CD4-positive, alpha-beta T cell (primary cell): Measurements from ENCODE around the gene PIGM. TPM values are rescaled to one million over a fixed set of nuclear protein-coding genes. Genes with fewer than 3 reads are reported as not detected.
"Not testable (repeated sequence)": the region's sequence is repeated elsewhere in the genome, so short reads cannot be mapped to it uniquely, and the experiment has no call there.

Experiments used
- ATAC-seq: fragments of 200-7000 bp; cut with Tn5 transposase; one replicate; pipeline ENCODE4 v1.10.0; 2022; ENCODE audit warnings: mild to moderate bottlenecking; ENCODE audit not compliant: poor library complexity
- CTCF ChIA-PET: fragments of 350-600 bp; sonication (Branson Sonifier 250); formaldehyde crosslinking; loops from one replicate; lab custom pipeline; 2021; ENCODE audit warnings: antibody characterized with exemption, inconsistent platforms; lab: Charles Lee
- POLR2A ChIA-PET: fragments of 350-600 bp; sonication (Branson Sonifier 250); formaldehyde crosslinking; loops from one replicate; lab custom pipeline; 2021; ENCODE audit warnings: antibody characterized with exemption, inconsistent platforms; lab: Charles Lee
- DNase-seq, 14 experiments: peaks; one replicate each; pipeline ENCODE4 v3.0.0-alpha.2; 2013 to 2020; ENCODE audit warnings: mixed read lengths in 2 of 14
- H3K27ac ChIP-seq, 2 donors: one replicate each; pipeline versions ENCODE4 v1.5.1 to v1.7.0; 2013; ENCODE audit warnings: low read length in 2 of 2, low read depth in 1 of 2, mild to moderate bottlenecking in 1 of 2
- H3K27me3 ChIP-seq, 2 experiments: 1 replicate in 1 of 2; 2 replicates in 1 of 2; pipeline versions ENCODE4 v1.6.1 to v1.7.0; 2013; ENCODE audit warnings: low read length in 2 of 2, control low read depth in 1 of 2, mild to moderate bottlenecking in 1 of 2, moderate library complexity in 1 of 2; ENCODE audit not compliant: insufficient read depth in 2 of 2, control insufficient read depth in 1 of 2
- H3K36me3 ChIP-seq: one replicate; pipeline ENCODE4 v1.6.1; 2013; ENCODE audit warnings: low read length, control low read depth; ENCODE audit not compliant: insufficient read depth
- H3K4me1 ChIP-seq: one replicate; pipeline ENCODE4 v1.6.1; 2013; ENCODE audit warnings: low read length, control low read depth; ENCODE audit not compliant: insufficient read depth
- H3K4me3 ChIP-seq: one replicate; pipeline ENCODE4 v1.5.1; 2013; ENCODE audit warnings: mild to moderate bottlenecking, low read length, moderate library complexity
- H3K9me3 ChIP-seq, 2 experiments: 1 replicate in 1 of 2; 2 replicates in 1 of 2; pipeline versions ENCODE4 v1.6.1 to v1.7.0; 2013; ENCODE audit warnings: low read length in 2 of 2, mild to moderate bottlenecking in 2 of 2, control low read depth in 1 of 2, moderate library complexity in 1 of 2; ENCODE audit not compliant: control insufficient read depth in 1 of 2, insufficient read depth in 1 of 2
- H3K27ac Mint-ChIP-seq: one replicate; pipeline ENCODE4 v1.8.0; 2020; ENCODE audit warnings: mixed read lengths
- H3K27me3 Mint-ChIP-seq: one replicate; pipeline ENCODE4 v1.8.0; 2021; ENCODE audit warnings: mixed read lengths
- H3K36me3 Mint-ChIP-seq: one replicate; pipeline ENCODE4 v1.8.0; 2021; ENCODE audit warnings: low read depth, mixed read lengths
- H3K4me1 Mint-ChIP-seq: one replicate; pipeline ENCODE4 v1.8.0; 2021; ENCODE audit warnings: low read depth, mixed read lengths
- H3K4me3 Mint-ChIP-seq: one replicate; pipeline ENCODE4 v1.8.0; 2020; ENCODE audit warnings: mild to moderate bottlenecking, mixed read lengths
- H3K9me3 Mint-ChIP-seq: one replicate; pipeline ENCODE4 v1.8.0; 2020; ENCODE audit warnings: mixed read lengths
- CTCF ChIP-seq: fragments of 200-600 bp; IDR thresholded peaks from one replicate; pipeline ENCODE4 v1.8.0; 2022; ENCODE audit warnings: antibody characterized with exemption, mild to moderate bottlenecking
- intact Hi-C, 2 experiments: fragments of 100-400 bp; cut with DNase I in 1 of 2; cut with micrococcal nuclease in 1 of 2; formaldehyde crosslinking; loops; one replicate each; pipeline versions ENCODE4 v1.15.1 to v1.9.0; 2023 to 2025; cut with DNase I, micrococcal nuclease
- total RNA-seq, 174 experiments: library from RNA in 2 of 174; stranded (reverse) in 2 of 174; gene quantifications; one replicate each; pipeline ENCODE4 v1.2.3 and lab custom pipeline; 2021 to 2026

The PIGM gene
- total RNA-seq, 2 experiments from 2014 or later: 2.1 to 2.2 TPM

DNA sequence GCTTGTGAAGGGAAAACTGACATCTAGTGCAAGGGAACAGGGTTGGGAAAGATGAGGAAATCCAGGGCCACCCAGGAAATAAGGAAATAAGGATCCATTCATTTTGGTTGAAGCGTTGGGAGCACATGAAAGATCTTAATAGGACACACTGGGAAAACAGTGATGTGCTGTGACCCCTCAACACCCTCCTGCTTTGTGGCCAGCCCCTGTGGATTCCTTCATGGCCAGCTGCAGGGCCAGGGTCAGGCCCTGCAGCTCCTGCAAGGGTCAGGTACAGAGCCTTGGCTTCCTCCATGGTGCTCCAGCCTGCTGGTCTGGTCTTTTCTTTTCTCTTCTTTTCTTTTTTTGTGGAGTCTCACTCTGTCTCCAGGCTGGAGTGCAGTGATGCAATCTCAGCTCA, 18.8 kb upstream of the PIGM start:
- peaks cover 11% of the 10 kb centered on the region for H3K4me1 Mint-ChIP-seq
- TF ChIP-seq CTCF: no peak
- Histone ChIP-seq H3K27ac (no peak overlapping the region), H3K27me3 (peaks cover 8 to 11% of the 10 kb centered on the region in 2 experiments), H3K36me3 (no peaks in the 10 kb centered on the region), H3K4me1 (peaks cover 10% of the 10 kb centered on the region), H3K4me3 (no peak overlapping the region), H3K9me3 (no peaks in the 10 kb centered on the region)
- no peaks in the 10 kb centered on the region for H3K36me3 Mint-ChIP-seq
- no peaks in the 10 kb centered on the region for H3K9me3 Mint-ChIP-seq
- no peak overlapping the region for H3K27ac Mint-ChIP-seq
- ChIA-PET POLR2A (no interaction called here), CTCF (interaction anchor here (1.0 kb wide), 1 partner anchor 17 kb away, joined by 3 read pairs; no protein-coding TSS in a partner anchor)
- intact Hi-C loops: no loop called here
- no peak overlapping the region for H3K4me3 Mint-ChIP-seq
- peaks cover 41% of the 10 kb centered on the region for H3K27me3 Mint-ChIP-seq
- ATAC-seq (no peak), DNase-seq (no peak)

GRCh38 chr1:160050182-160050581, 18.4 kb upstream of the PIGM start:
- H3K27ac ChIP-seq, H3K36me3 ChIP-seq, H3K36me3 Mint-ChIP-seq, H3K4me1 ChIP-seq, H3K4me3 ChIP-seq, intact Hi-C loops, H3K4me3 Mint-ChIP-seq, POLR2A ChIA-PET, H3K27ac Mint-ChIP-seq, H3K9me3 Mint-ChIP-seq, ATAC-seq, H3K9me3 ChIP-seq, DNase-seq: not testable (repeated sequence)
- H3K27me3 Mint-ChIP-seq: peaks cover 41% of the 10 kb centered on the region
- peaks cover 11% of the 10 kb centered on the region for H3K4me1 Mint-ChIP-seq
- CTCF ChIA-PET: interaction anchor here (1.0 kb wide), 1 partner anchor 18 kb away, joined by 3 read pairs; no protein-coding TSS in a partner anchor
- H3K27me3 ChIP-seq: peaks cover 8 to 11% of the 10 kb centered on the region in 2 experiments

GRCh38 chr1:160049101-160049500, 17.3 kb upstream of the PIGM start:
- H3K27me3 ChIP-seq: peaks cover 6 to 11% of the 10 kb centered on the region in 2 experiments
- no peak for ATAC-seq
- no peak for TF ChIP-seq CTCF
- no peak overlapping the region for H3K4me3 ChIP-seq
- no peaks in the 10 kb centered on the region for H3K9me3 ChIP-seq
- no peaks in the 10 kb centered on the region for H3K36me3 ChIP-seq
- H3K4me3 Mint-ChIP-seq: no peak overlapping the region
- H3K4me1 ChIP-seq: peaks cover 10% of the 10 kb centered on the region
- ChIA-PET CTCF (no interaction called here), POLR2A (no interaction called here)
- intact Hi-C loops: no loop called here
- H3K4me1 Mint-ChIP-seq: peaks cover 11% of the 10 kb centered on the region
- H3K27ac ChIP-seq: no peak overlapping the region
- no peak overlapping the region for H3K27ac Mint-ChIP-seq
- no peaks in the 10 kb centered on the region for H3K36me3 Mint-ChIP-seq
- peaks cover 39% of the 10 kb centered on the region for H3K27me3 Mint-ChIP-seq
- no peaks in the 10 kb centered on the region for H3K9me3 Mint-ChIP-seq
- no peak for DNase-seq

DNA sequence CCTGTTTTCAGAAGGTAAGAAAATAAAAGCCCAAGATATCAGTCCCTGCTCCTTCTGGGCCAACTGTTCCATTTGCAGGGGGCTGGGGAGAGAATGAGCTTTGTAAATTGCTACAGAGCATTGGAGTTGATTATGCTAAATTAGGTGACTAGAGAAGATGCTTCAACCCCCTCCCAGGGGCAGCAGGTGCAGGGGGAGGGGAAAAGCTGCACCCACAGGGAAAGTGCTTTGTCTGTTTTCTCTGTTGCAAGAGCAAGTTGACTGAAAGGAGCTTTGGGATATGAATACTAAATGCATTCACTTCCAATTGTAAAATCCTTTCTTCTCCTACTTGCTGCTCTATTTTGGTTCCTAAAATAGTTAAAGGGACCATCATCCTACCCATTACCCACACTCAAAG, 16.5 kb upstream of the PIGM start:
- H3K36me3 ChIP-seq: no peaks in the 10 kb centered on the region
- H3K27ac ChIP-seq: no peak overlapping the region
- ChIA-PET CTCF (no interaction called here), POLR2A (no interaction called here)
- Mint-ChIP-seq H3K27me3 (peaks cover 38% of the 10 kb centered on the region), H3K4me3 (no peak overlapping the region), H3K9me3 (no peaks in the 10 kb centered on the region), H3K4me1 (peaks cover 11% of the 10 kb centered on the region), H3K36me3 (no peaks in the 10 kb centered on the region), H3K27ac (no peak overlapping the region)
- DNase-seq: no peak
- H3K27me3 ChIP-seq: peaks cover 0 to 11% of the 10 kb centered on the region in 2 experiments
- ATAC-seq: no peak
- intact Hi-C loops: loop anchor here in 1 of 2 experiments (1.0 kb wide), 1 partner anchor 31 kb away; no protein-coding TSS in a partner anchor
- no peak for TF ChIP-seq CTCF
- no peaks in the 10 kb centered on the region for H3K9me3 ChIP-seq
- H3K4me3 ChIP-seq: no peak overlapping the region
- H3K4me1 ChIP-seq: peaks cover 10% of the 10 kb centered on the region
